Measurements from ENCODE around the gene ZFP57.

The ZFP57 gene

DNA sequence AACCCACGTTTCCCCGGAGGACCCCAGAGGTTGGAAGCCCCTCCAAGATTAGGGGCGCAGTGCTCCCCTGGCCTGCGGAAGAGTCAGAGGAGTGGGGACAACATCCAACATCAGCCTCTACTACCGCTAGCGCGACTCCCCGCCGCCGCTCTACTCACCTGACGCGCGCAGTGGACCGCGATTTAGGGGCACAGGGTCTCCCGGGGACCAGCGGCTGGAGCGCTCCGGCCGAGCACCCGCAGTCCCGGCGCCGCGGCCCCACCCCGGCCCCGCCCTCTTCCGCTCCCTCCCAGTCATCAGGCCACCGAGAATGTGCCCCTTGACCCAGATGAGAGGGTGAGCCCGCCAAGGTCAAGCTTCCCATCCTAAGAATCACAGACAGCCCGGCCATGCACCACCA lies at the start of gene ZFP57:
Gene ZFP57 (minus strand): TSS at position 249 of the 400 bp plus-strand sequence. CDS start 4,149 bp downstream, outside the sequence.
- DNase-seq = no peak

DNA sequence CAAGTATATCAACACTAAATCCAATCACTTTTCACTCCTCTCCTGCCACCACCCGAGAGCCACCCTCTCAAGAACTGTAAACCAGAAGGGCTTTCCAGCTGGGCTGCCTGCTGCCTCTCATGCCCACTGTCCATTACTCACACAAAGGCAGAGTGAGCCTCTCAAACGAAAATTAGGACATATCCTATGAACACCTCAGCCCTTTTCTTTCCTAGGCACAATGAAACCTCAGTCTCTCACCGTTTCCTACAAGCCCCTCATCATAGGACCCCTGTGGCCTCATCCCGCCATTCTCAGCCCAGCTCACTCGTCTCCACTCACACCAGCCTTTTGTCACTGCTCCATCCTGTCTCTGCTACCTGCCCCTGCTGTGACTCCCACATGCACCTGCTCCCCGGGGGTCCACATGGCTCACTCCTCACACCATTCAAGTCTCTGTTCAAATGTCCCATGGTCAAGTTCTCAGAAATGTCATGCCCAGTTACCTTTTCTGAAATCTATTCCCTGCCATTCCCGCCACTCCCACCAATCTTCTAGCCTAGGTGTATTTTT lies 49.7 kb upstream of the ZFP57 start:
- no peak for DNase-seq

DNA sequence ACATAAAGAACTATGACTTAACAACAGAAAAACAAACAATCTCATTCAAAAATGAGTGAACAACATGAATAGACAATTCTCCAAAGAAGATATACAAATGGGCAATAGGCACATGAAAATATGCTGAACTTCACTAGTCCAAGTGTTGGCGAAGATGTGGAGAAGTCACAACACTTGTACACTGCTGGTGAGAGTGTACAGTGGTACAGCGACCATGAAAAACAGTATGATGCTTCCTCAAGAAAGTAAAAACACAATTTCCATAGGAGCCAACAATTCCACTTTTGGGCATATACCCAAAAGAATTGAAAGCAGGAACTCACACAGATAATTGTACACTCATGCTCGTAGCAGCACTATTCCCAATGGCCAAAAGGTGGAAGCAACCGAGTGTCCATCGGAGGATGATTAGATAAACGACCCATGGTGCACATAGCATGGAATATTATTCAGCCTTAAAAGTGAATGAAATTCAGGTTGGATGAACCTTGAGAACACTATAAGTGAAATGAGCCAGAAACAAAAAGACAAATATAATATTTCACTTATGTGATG lies 48.9 kb upstream of the ZFP57 start:
- no peak for DNase-seq

DNA sequence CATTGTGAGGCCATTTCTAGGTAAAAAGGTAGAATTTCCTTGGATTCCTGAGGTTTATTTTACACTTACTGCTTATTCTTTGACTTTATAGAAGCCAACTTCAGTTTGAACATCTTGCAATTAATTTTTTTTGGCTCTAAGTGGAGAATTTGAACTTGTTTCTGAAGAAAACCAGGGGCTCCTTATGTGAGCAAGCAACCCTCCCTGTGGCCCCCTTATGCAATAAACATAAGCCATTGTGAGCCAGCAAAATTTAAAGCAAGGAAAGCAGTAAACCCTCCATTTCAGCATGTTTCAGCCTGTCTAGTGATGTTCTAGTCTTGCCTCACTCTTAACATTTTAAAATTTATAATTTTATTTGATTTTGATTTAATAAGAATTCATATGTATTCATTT lies 47.9 kb upstream of the ZFP57 start:
- no peak for DNase-seq

DNA sequence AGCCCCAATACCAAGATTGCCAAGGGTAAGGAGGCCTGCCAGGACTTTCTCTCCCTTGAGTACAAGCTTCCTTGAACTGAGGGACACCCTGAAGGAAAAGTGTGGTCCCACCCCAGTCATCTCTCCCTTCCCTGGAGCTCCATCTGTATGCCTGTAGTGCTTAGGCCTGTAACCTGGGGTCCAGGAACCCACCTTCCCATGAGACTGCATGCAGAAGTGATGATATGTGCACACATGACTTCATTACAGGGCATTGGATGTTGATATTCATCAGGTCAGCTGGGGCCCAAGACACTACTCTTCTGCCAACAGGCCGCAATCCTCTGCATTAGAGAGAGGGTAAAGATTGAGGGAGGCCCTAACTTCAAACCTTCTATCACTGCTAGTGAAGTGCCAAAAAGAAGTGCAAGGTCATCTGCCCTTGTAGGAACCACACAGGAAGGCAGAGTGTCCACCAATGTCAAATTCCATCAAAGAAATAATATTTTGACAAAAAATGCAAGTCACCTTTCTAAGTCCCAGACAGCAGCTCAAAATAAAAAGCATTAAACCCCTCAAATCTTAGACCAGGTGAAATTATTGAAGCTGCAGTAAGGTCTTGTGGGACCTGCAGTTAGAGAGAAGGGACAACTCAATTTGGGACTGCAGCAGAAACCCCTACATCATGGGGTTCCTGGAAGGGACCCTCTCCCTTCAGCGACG lies 47.4 kb upstream of the ZFP57 start:
- no peak for DNase-seq

DNA sequence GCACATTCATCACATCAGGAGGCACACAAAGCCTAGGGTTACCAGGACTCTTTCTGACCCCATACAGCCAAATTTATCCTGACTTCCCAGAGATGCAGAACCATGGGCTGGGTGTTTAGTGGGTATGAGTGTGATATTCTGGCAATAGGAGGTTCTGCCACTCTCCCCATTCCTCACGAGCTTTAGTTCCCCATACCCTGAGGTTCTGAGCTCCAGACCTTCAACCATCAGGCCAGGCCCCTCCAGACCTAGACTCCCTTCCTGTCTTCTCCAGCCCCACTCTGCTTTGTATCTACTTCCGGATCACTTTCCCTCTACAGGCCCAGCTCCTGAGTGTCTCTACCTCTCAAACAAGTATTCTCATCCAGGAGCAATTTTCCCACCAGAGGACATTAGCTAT lies 46.7 kb upstream of the ZFP57 start:
- no peak for DNase-seq

DNA sequence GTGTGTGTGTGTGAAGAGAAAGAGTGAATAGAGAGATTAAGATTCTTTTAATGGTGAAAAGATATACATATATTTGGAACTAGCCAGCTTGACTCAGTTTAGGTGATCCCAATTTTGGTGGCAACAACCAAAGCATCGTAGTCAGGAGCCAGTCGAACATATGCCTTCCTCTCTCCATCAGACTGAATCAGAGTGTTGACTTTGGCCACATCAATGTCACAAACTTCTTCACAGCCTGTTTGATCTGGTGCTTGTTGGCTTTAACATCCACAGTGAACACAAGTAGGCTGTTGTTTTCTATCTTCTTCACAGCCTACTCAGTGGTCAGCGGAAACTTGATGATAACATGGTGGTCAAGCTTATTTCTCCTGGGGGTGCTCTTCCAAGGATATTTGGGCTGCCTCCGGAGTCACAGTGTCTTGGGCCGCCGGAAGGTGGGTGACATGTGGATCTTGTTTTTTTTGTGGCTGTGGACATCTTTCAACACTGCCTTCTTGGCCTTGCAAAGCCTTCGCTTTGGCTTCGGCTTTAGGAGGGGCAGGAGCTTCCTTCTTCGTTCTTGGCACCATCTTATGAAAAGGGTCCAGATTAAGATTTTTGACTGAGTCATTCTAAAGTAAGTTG lies 45.7 kb upstream of the ZFP57 start:
- DNase-seq = no peak

DNA sequence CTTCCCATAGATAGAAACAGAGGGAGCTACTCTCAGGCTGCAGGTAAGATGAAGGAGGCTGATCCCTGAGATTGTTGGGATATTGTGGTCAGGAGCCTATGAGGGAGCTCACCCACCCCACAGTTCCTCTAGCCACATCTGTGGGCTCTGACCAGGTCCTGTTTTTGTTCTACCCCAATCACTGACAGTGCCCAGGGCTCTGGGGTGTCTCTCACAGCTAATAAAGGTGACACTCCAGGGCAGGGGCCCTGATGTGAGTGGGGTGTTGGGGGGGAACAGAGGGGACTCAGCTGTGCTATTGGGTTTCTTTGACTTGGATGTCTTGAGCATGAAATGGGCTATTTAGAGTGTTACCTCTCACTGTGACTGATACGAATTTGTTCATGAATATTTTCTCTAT lies 45.0 kb upstream of the ZFP57 start:
- no peak for DNase-seq

DNA sequence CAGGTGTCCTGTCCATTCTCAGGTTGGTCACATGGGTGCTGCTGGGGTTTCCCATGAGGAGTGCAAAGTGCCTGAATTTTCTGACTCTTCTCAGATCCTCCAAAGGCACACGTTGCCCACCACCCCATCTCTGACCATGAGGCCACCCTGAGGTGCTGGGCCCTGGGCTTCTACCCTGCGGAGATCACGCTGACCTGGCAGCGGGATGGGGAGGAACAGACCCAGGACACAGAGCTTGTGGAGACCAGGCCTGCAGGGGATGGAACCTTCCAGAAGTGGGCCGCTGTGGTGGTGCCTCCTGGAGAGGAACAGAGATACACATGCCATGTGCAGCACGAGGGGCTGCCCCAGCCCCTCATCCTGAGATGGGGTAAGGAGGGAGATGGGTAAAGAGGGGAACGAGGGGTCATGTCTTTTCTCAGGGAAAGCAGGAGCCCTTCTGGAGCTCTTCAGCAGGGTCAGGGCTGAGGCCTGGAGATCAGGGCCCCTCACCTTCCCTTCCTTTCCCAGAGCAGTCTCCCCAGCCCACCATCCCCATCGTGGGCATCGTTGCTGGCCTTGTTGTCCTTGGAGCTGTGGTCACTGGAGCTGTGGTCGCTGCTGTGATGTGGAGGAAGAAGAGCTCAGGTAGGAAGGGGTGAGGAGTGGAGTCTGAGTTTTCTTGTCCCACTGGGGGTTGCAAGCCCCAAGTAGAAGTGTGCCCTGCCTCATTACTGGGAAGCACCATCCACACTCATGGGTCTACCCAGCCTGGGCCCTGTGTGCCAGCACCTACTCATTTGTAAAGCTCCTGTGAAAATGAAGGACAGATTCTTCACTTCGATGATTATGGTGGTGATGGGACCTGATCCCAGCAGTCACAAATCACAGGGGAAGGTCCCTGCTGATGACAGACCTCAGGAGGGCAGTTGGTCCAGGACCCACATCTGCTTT lies 44.3 kb upstream of the ZFP57 start:
- DNase-seq = no peak

DNA sequence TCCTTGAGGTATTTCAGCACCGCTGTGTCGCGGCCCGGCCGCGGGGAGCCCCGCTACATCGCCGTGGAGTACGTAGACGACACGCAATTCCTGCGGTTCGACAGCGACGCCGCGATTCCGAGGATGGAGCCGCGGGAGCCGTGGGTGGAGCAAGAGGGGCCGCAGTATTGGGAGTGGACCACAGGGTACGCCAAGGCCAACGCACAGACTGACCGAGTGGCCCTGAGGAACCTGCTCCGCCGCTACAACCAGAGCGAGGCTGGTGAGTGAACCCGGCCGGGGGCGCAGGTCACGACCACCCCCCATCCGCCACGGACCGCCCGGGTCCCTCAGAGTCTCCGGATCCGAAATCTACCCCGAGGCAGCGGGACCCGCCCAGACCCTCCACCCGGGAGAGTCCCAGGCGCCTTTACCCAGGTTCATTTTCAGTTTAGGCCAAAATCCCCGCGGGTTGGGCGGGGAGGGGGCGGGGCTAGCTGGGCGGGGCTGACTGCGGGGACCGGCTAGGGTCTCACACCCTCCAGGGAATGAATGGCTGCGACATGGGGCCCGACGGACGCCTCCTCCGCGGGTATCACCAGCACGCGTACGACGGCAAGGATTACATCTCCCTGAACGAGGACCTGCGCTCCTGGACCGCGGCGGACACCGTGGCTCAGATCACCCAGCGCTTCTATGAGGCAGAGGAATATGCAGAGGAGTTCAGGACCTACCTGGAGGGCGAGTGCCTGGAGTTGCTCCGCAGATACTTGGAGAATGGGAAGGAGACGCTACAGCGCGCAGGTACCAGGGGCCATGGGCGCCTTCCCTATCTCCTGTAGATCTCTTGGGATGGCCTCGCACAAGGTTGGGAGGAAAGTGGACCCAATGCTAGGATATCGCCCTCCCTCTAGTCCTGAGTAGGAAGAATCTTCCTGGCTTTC lies 43.0 kb upstream of the ZFP57 start:
- DNase-seq = peak; percentile 53

DNA sequence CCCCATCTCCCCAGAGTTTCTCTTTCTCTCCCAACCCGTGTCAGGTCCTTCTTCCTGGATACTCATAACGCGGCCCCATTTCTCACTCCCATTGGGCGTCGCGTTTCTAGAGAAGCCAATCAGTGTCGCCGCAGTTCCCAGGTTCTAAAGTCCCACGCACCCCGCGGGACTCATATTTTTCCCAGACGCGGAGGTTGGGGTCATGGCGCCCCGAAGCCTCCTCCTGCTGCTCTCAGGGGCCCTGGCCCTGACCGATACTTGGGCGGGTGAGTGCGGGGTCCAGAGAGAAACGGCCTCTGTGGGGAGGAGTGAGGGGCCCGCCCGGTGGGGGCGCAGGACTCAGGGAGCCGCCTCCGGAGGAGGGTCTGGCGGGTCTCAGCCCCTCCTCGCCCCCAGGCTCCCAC lies 42.3 kb upstream of the ZFP57 start, which contains the start of gene HLA-F:
Gene HLA-F (plus strand): TSS at position 173 of the 404 bp plus-strand sequence. CDS start 30 bp downstream, at position 203.
- peak; percentile 96 for DNase-seq

DNA sequence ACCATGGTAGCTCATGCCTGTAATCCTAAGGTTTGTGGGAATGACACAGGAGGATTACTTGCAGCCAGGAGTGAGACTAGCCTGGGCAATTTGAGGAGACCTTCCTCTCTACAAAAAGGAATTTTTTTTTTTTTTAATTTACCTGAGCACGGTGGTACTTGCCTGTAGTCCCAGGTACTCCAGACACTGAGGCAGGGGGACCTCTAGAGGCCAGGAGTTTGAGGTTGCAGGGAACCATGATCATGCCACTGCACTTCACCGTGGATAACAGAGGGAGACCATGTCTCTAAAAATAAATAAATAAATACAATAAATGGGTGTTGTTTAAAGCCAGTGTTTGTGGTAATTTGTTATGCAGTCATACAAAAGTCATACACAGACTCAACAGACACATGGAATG lies 39.9 kb upstream of the ZFP57 start:
- peak; percentile 52 for DNase-seq

DNA sequence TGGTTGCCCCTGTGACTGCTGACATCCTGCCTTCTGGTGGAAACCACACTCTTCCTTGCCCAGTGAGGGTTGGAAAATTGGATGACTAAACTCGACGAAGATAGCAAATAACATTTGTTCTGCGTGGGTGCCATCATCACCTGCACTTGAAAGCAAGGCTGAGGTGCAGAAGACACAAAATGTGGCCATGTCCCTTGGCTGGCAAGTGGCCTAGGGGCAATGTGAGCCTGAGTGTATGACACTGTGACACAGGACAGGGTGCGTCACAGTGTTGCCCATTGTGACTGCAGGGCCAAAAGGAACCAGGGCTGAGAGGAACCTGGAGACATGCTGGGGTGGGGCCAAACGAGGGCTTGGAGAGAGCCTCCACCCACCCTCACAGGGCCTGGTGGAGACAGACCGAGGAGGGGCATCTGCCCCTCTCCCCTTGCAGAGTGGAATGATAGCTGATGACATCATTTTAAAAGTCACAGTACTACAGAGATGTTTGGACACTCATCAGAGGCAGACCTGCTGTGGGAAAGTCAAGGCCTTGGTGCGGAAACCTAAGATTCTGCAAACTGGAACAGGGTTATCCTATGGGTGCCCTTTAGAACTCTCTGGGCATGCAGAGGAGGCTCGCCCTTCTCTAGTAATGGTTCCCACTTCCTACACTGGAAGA lies 29.5 kb upstream of the ZFP57 start:
- DNase-seq = no peak

DNA sequence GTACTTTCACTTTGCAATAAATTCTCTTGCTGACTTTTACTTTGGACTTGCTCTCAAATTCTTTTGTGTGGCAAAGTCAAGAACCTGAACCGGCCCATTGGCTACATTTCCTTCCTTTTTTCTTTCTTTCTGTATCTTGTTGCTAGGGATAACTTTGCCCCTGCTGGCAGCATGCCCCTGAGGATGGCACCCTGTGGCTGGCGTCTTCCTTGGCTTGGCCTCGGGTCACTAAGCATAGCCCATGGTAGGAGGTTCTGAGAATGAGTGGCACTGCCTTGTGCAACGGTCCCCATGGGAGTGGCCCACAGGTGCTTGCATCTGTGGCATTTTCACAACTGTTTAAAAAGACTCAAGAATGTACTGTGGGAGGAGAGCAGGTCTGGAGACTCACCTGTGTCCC lies 28.2 kb upstream of the ZFP57 start:
- DNase-seq = no peak

DNA sequence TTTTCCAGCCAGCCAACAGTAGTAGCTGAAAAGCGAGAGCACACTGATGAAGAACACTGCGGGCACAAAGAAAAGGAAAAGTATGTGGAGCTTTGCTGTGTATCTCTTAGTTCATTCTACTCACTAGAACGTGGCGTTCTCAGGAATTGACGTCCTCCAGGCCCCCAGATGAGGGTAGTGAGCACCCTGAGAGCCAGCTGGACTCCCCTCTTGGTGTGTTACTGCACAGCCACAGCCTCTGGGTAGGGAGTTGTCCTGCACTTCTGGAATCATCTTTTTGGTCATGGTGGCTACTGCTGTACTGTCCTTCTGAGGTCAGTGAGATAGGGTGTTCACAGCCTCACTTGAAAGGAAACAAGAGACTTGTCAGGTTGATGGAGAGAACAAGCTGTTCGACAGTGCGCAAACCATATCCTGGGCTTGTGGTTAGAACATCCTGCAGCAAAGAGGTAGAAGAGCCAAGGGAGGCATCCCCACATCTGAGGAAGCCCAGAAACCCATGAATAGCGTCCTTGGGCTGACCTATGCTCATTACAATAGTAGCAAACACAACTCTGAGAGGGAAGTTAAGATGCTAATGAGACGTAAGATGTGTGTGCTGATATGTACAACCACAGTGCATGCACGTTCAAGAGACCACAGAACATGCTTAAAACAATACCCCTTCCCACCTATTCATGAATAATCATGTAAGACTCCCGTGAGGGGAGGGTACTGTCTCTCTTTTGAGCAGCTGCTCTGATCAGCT lies 27.7 kb upstream of the ZFP57 start:
- no peak for DNase-seq

DNA sequence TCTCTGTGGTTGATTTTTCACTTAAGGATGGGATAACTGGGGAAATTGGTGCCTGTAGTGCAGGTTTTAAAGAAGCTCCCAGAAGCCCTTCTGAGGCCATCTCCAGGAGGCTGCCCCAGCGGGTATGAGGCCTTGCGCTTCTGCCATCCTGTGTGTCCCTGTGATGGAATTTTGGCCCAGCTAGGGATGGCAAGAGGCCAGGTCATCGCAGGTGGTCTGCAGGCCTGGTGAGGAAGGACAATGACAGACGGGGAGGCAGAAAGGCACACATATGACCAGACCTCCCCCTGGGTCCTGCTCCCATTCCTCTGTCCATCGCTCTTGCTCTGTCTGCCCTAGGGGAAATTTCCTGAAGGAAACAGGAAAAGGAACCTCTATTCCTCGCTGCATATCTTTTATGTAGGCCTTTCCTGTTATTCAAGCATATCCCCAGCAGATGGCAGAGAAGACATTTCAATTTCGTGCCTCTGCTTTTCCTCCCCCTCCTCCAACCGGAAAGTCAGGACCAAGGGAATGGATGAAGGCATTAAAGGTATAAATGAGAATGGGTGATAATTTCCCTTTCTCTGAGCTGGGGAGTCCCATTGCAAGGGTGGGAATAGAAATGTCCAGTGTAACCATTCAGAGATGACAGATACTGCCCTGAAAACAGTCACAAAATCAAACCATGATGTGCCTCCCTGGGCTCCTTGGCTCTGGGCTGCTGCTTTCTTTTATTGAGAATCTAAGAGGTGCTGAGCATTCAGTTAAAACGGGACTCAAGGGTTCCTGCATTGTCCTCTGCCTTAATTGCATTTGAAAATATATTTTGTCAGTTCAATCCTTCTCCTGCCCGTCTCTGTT lies 24.7 kb upstream of the ZFP57 start:
- DNase-seq = peak; percentile 84

DNA sequence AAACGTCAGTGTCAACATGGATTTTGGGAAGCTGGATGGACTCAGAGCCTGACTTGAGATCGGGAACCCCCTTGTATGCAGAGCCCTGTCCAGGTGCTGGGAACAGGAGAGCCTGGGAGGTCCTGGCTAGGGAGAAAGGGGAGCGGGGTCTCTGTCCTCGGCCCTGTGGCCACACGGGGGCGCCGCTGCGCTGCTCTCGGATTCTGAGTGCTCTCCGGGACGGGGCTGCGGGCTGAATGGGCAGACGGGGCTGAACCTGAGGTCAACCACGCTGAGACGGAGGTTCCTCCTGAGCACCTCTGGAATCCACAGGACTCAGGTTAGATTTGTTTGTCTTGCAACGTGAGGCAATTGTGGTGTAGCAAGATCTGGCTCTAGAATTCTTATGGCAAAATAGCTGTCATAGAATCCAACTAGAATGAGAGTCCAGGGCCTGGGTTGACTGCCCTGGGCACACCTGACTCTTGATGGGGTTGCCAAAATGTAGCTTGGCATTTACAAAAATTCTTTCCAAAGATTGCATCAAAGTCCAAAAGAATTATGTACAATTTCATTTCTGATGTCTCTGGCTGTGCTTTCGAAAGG lies 21.7 kb upstream of the ZFP57 start:
- peak; percentile 72 for DNase-seq

DNA sequence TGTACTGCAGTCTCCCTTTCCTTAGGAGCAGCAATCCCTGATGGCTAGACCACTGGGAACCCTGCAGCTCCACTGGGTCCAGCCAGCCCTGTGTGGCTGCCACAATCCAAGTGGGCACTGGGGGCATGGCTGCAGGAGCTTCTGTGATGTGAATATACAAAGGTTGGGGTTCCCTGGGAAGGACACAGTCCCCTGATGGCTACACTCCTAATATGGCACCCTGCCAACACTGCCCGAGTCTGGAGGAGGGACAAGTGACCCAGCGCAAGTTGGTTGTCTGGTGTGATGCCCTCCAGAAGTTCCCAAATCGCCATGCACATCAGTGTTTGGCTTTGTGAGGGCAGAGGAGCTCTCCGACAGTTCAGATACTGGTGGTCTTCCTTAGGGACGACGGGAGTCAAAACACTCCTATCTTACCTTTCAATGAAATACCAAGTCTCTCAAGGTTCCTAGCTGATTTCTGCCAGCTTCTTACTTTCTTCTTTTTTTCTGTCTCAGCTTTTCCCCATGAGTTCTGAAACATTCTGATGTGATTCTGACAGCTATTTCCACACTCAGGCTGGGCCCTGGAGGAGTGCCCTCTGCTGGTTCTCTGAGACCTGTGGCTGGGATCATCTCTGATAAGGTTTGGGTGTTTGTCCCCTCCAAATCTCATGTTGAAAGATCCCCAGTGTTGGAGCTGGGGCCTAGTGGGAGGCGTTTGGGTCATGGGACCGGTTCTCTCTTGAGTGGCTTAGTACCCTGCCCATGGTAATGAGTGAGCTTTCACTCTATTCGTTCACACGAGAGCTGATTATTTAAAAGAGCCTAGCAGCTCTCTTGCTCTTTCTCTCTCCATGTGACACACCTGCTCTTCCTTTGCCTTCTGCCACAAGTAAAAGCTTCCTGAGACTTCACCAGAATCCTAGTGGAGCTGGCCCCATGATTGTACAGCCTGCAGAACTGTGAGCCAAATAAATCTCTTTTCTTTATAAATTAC lies 15.5 kb upstream of the ZFP57 start:
- peak; percentile 74 for DNase-seq

All from DMS53 (cell line).